Activated CD8-positive, alpha-beta memory T cell treated with anti-CD3 and anti-CD28 coated beads for 36 hours (primary cell): ENCODE results near the gene PPP2R5C. TPM values are rescaled to one million over a fixed set of nuclear protein-coding genes. Genes with fewer than 3 reads are reported as not detected.

Source experiments
- CTCF ChIA-PET: fragments of 350-600 bp; sonication (Branson Sonifier 250); formaldehyde crosslinking; loops from one replicate; lab custom pipeline; 2021; ENCODE audit warnings: antibody characterized with exemption; lab: Charles Lee
- POLR2A ChIA-PET: fragments of 350-600 bp; sonication (Branson Sonifier 250); formaldehyde crosslinking; loops from one replicate; lab custom pipeline; 2021; ENCODE audit warnings: antibody characterized with exemption; lab: Charles Lee
- total RNA-seq, 2 experiments: library from RNA; stranded (reverse); gene quantifications; one replicate each; pipeline ENCODE4 v1.2.3, GENCODE V29; 2021

The PPP2R5C gene
- total RNA-seq, 2 experiments from 2014 or later = 222 to 242 TPM

GRCh38 chr14:101875727-101876554 is 114.4 kb downstream of the PPP2R5C start:
- ChIA-PET CTCF (interaction anchor here (1.5 to 1.8 kb wide), 2 partner anchors 11 to 53 kb away, joined by 4 to 6 read pairs; no protein-coding TSS in a partner anchor), POLR2A (no interaction called here)

GRCh38 chr14:101876555-101876938 is 115.0 kb downstream of the PPP2R5C start:
- CTCF ChIA-PET = interaction anchor here (0.7 to 2.4 kb wide), 6 partner anchors 11 to 1807 kb away, joined by 3 to 6 read pairs (median 4); no protein-coding TSS in a partner anchor
- POLR2A ChIA-PET = no interaction called here

DNA sequence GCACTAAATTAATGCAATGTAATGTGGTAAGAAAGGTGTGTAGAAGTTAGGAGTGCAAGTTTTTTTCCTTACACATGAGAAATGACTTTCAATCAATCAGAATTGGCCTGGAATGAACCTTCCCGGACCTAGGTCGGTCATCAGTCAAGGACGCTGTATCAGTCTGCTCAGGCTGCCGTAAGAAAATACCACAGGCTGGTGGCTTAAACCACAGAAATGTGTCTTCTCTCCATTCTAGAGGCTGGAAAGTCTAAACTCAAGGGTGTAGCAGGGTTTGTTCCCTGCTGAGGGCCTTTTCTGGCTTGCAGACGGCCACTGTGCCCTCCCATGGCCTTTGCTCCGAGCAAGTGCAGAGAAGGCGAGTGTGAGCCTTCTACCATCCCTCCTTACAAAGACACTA is 116.3 kb downstream of the PPP2R5C start:
- ChIA-PET CTCF (interaction anchor here (1.1 to 2.4 kb wide), 3 partner anchors 20 to 107 kb away, joined by 6 read pairs; no protein-coding TSS in a partner anchor), POLR2A (interaction anchor here (1.2 kb wide), 1 partner anchor 54 kb away, joined by 10 read pairs; no protein-coding TSS in a partner anchor)

DNA sequence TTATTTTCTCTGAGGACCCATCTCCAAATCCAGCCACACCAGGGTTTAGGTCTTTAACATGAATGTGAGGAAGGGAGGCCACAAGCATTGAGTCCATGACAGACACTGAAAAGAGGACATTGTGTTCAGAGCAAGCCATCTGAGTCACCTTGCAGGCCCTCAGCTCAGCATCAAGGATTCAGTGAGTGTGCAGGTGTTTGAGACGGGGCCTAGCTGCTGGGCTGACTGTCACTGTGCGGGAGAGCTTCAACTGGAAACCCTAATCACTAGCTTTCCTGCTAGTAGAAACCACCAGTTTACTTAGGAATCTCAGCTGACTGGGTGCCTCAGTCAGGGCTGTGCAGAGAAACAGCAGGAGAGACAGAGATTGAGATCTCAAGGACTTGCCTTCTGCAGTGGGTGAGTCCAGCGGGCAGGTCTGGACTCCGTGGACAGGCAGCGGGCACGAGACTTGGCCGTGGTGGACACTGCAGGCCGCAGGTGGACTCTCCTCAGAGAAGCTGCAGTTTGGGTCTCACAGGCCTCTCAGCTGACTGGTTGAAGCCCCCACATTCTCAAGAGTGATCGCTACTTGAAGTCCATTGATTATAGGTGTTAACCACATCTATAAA is 116.8 kb downstream of the PPP2R5C start:
- ChIA-PET CTCF (interaction anchor here (0.6 to 2.4 kb wide), 5 partner anchors 13 to 108 kb away, joined by 3 to 6 read pairs (median 4); no protein-coding TSS in a partner anchor), POLR2A (interaction anchor here (0.5 to 1.2 kb wide), 6 partner anchors 55 to 118 kb away, joined by 3 to 10 read pairs (median 4); no protein-coding TSS in a partner anchor)

DNA sequence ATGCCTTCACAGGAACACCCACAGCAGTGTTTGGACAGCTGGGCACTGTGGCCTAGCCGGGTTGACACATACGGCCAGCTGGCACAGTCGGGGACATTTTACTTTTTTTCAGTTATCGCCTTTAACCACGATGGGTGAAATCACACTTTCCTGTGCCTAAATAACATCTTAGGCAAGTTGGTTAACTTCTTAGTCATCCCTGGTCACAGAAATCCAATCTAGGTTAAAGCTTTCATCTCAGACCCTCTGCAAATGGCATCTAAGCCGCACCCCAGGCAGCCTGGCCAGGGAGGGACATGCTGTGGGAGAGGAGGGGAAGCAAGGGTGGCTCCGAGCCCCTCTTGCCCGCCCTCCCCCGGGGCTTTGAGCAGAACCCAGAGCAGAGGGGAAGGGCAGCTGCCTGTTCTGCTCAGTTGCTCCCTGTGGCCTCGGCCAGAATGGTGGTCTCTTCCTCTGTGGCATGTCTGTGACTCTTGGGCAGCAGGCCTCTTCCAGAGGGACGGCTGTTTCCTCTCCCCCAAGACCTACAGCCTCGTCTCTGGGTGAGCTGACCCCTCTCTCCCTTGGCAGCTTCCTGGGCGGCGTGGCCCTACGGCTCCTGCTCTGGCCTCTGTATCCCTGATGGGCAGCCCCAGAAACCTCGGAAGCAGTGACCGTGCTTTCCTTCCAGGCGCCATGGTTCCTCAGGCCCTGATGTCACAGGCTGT is 117.5 kb downstream of the PPP2R5C start:
- POLR2A ChIA-PET = interaction anchor here (0.5 to 1.7 kb wide), 10 partner anchors 55 to 157 kb away, joined by 3 to 10 read pairs (median 4); no protein-coding TSS in a partner anchor
- CTCF ChIA-PET = interaction anchor here (0.6 to 2.4 kb wide), 9 partner anchors 14 to 503 kb away, joined by 3 to 6 read pairs (median 4); no protein-coding TSS in a partner anchor

DNA sequence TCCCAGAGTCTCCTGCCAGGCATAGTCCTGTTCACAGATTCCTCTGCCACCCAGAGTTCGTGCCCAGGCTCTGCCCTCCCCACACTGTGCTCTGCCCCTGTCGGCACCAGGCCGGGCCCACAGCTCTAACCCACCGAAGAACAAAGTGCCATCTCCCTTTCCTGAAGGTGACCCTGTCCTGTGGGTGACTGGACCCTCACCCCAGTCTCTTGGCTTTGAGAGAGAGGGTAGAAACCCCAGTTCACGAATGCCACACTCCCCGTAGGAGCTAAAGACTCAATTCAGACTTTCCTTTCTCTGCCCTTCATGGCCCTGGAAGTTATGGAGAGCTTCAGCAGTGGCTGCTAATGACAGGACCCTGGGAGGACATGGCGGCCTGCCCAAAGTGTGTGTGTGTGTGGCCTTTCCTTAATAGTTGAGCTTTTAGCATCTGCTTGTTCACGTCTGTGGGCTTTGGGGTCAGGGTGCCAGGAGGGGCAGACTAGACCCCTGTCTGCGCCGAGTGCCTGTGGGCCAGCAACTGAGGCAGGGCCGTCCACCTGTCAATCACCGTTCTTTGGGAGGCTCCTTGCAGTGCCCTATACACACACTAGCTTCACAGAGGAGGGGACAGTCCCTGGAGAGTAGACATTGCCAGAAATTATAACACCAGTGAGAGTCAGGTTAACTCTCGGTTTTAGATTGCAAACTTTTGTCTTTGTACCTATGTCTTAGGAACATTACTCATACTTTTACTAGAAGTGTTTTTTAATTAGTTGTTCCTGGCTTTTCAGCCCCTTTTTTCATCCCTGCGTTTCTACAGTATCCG is 118.2 kb downstream of the PPP2R5C start:
- ChIA-PET CTCF (interaction anchor here (0.5 to 2.0 kb wide), 9 partner anchors 15 to 1514 kb away, joined by 3 to 6 read pairs (median 3); no protein-coding TSS in a partner anchor), POLR2A (interaction anchor here (0.6 to 1.7 kb wide), 7 partner anchors 26 to 157 kb away, joined by 3 to 7 read pairs (median 4); no protein-coding TSS in a partner anchor)

DNA sequence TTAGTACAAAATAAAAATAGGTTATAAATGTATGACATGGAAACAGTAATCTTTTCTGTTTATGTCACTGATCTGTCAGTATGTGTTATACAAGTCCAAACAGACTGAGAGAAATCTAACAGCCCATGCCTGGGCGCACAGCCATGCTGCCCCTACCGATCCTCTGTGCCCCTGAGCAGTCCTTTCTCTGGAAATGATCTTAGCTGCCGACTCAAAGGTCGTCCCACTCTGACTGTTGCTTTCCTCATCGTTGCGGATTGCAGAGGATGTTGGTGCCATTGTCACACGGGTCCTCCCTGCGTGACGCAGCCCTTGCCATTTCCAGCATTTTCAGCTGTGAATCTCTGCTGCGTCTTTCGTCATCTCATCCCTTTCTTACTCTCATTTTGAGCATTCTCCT is 119.9 kb downstream of the PPP2R5C start:
- ChIA-PET POLR2A (no interaction called here), CTCF (interaction anchor here (0.7 kb wide), 1 partner anchor 56 kb away, joined by 3 read pairs; no protein-coding TSS in a partner anchor)

GRCh38 chr14:101882141-101882935 is 120.8 kb downstream of the PPP2R5C start:
- POLR2A ChIA-PET = interaction anchor here (0.5 kb wide), 1 partner anchor 73 kb away, joined by 4 read pairs; no protein-coding TSS in a partner anchor
- CTCF ChIA-PET = interaction anchor here (0.7 kb wide), 1 partner anchor 55 kb away, joined by 3 read pairs; no protein-coding TSS in a partner anchor

DNA sequence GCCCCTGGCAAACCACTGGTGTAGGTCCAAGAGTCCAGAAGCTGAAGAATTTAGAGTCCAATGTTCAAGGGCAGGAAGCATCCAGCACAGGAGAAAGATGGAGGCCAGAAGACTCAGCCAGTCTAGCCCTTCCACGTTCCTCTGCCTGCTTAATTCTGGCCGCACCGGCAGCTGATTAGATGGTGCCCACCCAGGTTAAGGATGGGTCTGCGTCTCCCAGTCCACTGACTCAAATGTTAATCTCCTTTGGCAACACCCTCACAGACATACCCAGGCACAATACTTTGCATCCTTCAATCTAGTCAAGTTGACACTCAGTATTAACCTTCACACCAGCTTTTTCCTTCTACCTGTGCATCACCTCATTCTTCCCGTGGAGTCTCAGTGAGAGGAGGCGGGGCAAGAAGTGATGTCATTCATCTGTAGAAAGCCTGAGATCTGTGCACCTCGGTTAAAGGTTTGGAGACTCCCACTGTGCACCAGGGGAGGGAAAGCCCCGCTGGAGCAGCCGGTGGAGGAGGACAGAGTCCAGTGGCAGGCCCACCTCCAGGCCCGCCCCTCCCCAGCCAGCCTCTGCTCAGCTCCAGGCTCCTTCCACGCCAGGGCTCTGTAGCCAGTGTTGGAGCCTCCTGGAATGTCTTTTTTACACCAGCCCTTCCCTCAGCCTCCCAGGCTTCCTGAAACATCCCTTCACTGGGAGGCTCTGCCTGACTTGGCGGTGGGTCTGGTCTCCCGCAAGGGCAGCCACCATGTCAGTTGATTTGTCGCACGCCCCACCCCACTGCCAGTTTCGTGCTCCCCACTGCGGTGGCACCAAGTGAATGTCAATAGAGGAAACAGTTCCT is 122.8 kb downstream of the PPP2R5C start:
- ChIA-PET POLR2A (no interaction called here), CTCF (no interaction called here)

DNA sequence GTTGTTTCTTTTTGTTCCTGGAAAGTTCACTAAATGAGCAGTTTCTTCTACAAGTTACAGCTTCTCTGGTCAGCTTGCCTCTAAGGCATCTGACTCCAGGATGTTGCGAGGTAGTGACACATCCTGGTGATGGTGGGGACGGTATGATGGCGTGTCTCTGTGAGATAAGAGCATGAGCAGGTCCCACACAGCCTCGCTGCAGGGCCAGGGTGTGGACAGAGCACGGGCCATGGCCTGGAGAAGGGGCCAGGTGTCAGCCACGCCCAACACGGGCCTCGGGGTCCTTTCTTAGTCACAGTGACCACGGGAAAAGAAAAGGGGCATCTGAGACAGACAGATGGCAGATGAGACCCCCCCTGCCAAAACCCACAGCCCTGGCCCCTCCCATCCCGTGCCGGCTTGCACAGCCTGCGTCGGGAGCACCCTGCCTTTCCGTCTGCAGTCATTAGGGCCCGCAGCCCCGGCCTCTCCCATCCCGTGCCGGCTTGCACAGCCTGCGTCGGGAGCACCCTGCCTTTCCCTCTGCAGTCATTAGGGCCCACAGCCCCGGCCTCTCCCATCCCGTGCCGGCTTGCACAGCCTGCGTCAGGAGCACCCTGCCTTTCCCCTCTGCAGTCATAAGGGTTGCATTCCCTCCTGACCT is 123.5 kb downstream of the PPP2R5C start:
- POLR2A ChIA-PET = no interaction called here
- CTCF ChIA-PET = no interaction called here

GRCh38 chr14:101887219-101887618 is 125.7 kb downstream of the PPP2R5C start:
- ChIA-PET CTCF (interaction anchor here (0.8 to 1.3 kb wide), 2 partner anchors 10 to 116 kb away, joined by 3 to 4 read pairs; no protein-coding TSS in a partner anchor), POLR2A (no interaction called here)

GRCh38 chr14:101888182-101888581 is 126.7 kb downstream of the PPP2R5C start:
- ChIA-PET POLR2A (no interaction called here), CTCF (interaction anchor here (1.3 kb wide), 1 partner anchor 117 kb away, joined by 3 read pairs; no protein-coding TSS in a partner anchor)

DNA sequence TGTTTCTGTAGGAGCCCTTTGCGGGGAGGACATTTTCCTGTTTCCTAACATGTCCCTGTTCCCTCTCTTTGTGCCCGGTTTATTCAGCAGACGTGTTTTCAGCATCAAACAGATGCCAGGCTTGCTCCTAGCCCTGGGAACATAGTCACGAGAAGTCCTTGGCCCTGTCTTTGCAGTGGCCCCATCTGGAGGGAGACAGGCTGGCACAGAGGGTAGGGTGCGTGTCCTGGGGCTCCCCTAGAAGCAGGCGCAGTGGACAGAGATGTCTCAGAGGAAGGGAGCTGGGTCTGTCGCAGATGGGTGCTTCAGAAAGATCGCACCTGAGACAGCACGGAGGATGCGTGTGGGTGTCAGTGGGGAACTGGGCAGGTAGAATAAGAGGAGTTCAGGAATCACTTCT is 127.9 kb downstream of the PPP2R5C start:
- ChIA-PET CTCF (no interaction called here), POLR2A (no interaction called here)

GRCh38 chr14:101889898-101890297 is 128.4 kb downstream of the PPP2R5C start:
- CTCF ChIA-PET = interaction anchor here (0.7 to 1.1 kb wide), 2 partner anchors 15 to 17 kb away, joined by 3 to 6 read pairs; no protein-coding TSS in a partner anchor
- POLR2A ChIA-PET = no interaction called here

- CTCF ChIA-PET = interaction anchor here (1.4 kb wide), 1 partner anchor 120 kb away, joined by 3 read pairs; no protein-coding TSS in a partner anchor
- POLR2A ChIA-PET = no interaction called here
Observed at GRCh38 chr14:101891471-101891870, 130.0 kb downstream of the PPP2R5C start.
